NCI-H2029 (cell line): ENCODE results near the gene NUP62.

Experiments used
- DNase-seq: peaks from one replicate; lab custom pipeline; 2025; lab: John Stamatoyannopoulos, UW

Gene NUP62

GRCh38 chr19:49866933-49867782 is 62.1 kb downstream of the NUP62 start, which contains the start of gene PNKP:
PNKP (minus strand) TSS chr19:49867576; CDS start chr19:49867204, 372 bp downstream.
- DNase-seq: peak; percentile 96

DNA sequence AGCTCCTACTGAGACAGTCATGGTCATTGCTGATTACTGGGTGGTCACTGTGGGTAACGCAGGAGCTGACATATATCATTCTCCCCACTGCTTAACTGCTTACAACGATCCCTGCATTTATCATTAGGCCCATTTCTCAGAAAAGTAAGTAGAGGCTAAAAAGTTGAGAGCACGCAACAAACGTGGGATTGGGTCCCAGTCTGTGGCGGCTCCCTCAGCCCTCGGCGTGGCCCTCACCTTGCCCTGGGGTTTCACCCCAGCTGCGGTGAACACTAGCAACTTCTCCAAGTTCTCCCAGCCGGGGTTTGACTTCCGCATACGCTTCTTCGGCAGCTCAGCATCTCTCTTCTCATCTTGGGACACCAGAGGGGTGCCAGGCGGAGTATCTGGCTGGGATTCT is 64.4 kb downstream of the NUP62 start:
- DNase-seq: no peak

GRCh38 chr19:49863935-49864320 is 65.4 kb downstream of the NUP62 start:
- no peak for DNase-seq

DNA sequence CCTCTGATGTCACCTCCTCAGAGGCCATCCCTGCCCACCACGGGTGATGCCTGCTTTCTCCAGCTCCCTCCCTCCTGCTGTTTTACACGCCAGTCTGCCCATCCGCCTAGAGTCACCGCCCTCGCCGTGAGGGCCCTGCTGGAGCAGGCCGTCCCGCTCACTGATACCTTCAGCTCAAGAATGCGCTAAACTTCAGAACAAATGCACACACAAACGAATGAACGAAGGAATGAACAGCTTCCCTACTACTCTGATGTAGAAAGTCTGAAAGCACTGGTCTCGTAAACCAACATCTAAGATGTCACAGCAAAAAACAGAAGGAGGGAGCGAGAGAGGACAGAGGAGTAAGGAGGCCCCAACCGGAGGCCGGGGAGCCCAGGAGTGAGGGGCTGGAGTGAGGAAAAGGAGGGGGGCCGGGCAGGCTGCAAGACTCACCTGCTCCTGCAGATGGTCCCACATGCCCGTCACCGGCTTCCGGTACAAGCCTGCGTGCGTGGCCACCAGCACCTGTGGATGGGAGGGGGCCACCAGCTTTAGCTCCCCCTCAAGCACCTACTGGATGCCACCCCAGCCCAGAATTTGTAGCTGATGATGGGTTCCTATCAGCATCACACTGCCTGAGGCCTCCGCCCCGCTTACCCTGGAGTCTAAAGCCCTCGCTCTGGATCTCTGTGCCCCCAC is 65.9 kb downstream of the NUP62 start:
- DNase-seq: no peak

DNA sequence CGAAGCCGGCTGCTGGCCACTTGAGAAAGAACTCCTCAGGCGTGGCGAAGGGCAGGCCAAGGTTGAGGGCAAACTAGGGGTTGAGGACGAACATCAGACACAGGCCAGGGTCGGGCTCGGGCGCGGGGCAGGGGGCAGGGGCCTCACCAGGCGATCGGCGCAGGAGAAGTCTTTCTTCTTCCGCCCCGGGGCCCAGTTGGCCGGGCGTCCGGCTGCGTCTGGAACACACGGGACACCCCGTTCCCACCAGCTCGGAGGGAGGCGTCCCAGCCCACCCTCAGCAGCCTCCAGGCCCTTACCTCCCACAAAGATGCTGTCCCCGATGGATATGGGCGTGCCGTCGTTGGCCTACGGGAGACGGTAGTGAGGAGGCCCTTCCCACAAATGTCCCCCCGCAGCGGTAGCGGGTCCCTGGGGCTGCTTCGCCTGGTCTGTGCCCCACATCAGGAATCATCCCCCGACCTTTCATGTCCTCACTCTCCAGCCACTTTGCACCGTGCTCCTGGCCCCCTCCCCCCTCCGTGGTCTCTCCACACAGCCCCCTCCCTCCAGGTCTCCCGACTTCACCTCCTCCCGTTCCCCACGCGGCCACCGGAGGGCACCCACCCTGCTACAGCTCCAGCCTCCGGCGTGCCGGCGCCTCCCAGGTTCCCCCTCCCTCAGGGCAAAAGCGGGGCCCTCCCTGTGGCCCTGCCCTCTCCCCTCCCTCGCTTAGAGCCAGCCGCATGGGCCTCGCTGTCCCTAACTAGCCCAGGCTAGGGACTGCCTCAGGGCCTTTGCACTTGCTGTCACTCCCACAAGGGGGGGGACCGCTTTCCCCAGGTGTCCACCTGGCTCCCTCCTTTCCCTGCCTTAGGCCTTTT is 66.7 kb downstream of the NUP62 start:
- no peak for DNase-seq

DNA sequence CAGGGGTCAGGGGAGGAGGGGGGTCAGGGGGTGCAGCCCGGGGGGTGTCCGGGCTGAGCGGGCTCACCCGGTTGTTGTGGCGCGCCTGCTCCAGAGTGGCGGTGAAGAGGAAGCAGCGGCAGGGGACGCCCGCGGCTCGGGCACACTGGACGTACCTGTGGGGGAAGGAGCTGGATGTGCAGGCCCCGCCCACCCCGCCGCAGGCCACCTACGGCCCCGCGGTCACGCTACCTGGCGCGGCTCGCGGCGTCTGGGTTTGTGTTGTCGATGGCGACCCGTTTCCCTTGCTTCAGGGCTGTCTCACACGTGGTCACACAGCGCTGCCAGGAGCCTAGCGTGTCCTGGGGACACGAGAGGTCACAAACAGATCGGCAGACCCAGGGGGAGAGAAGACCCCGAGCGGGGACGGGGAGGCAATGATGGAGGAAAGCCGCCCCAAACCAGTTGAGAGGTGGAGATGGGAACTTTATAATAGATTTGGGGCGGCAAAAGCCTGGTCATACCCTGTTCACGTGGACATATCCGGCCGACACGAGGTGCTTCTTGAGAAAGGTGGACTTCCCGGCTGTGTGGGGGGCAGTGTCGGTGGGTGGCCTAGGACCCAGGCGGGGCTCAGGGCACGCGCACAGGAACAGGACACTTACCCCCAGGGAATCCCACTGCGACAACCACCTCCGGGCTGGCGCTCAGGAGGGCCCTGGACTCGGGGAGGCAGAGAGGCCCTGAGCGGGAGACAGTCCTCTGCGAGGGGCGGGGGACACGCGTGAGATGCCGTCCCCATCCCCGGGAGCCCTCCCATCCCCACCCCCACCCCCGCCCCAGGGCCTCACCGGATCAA is 67.5 kb downstream of the NUP62 start:
- no peak for DNase-seq

GRCh38 chr19:49861107-49861506 is 68.2 kb downstream of the NUP62 start:
- no peak for DNase-seq

- DNase-seq: no peak
These were observed 68.8 kb downstream of the NUP62 start for GRCh38 chr19:49860336-49861102.

GRCh38 chr19:49859682-49860335 is 69.5 kb downstream of the NUP62 start:
- no peak for DNase-seq

- no peak for DNase-seq
These were observed 71.0 kb downstream of the NUP62 start for GRCh38 chr19:49858088-49858985.

GRCh38 chr19:49857838-49858087 is 71.5 kb downstream of the NUP62 start:
- DNase-seq: no peak

GRCh38 chr19:49857061-49857837 is 72.1 kb downstream of the NUP62 start:
- no peak for DNase-seq
